ENCODE data around the gene ZFYVE28.

ZFYVE28 gene

DNA sequence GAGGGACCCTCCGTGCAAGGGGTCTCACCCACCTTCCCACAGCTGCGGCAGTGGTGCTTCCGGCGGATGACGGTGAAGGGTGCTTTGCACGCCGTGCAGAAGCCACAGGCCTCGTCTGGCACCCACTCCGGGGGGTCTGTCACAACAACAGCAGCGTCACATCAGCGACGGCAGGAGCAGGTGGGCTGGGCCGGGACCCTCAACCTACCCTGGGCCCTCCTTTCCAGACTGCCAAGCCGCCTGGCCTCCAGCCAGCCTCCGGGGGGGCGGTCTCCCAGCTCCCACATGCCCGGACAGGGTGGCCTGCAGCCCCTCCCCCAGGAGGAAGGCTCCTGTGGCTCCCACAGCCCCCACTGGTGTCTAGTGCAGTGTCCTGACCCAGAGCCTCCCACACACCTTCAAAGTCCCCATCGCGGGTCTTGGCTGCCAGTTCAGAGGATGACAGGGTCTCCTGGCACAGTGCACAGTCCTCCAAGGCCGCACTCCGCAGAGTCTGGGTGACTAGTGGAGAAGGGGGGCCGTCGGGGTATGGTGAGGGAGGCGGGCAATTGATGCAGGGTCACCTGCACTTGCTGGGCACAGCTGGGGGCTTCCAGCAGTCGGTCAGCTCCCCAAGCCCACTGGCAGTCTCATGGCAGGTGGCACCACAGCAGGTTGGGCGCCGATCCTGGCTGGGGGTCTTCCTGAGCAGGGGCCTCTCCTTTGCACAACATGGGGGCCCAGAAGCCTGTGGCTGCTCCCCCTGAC lies 147.0 kb downstream of the ZFYVE28 start:
- TF ChIP-seq CTCF (IDR thresholded peaks at IDR 0.05; ENCODE audit: low read depth, low read length, missing control alignments): no peak
- DNase-seq (ENCODE audit: low read depth): no peak
- no peak overlapping the region for H3K4me3 ChIP-seq (ENCODE audit: low read depth, low read length)

- no peak overlapping the region for H3K4me3 ChIP-seq (ENCODE audit: low read depth, low read length)
- DNase-seq (ENCODE audit: low read depth): no peak
- no peak for TF ChIP-seq CTCF (IDR thresholded peaks at IDR 0.05; ENCODE audit: low read depth, low read length, missing control alignments)
These were observed 147.9 kb downstream of the ZFYVE28 start for GRCh38 chr4:2270341-2271165.

DNA sequence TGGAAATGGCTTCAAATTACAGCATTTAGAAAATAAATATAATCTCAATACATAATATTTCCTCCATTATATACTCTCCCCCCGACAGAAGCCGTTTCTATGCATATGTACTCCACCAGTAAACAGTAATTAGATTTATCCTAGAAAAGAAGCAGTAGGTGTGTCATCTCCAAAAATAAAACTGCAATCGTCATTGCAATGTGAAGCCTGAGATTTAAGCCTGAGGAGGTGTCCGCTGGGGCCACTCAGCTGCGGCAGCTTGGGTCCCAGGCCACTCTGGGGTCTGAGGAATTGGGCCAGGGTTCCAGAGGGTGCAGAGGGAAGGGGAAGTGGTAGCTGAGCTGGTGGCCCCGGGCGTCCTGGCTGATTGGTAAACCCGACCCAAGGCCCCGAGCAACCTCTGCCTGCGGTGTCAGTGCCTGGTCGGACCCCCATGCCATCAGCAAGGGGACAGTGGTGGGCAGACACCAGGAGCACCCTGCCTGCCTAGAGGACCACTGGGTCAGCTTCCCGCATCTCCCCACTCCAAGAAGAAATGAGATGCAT lies 148.8 kb downstream of the ZFYVE28 start:
- TF ChIP-seq CTCF (IDR thresholded peaks at IDR 0.05; ENCODE audit: low read depth, low read length, missing control alignments): no peak
- DNase-seq (ENCODE audit: low read depth): no peak
- no peak overlapping the region for H3K4me3 ChIP-seq (ENCODE audit: low read depth, low read length)

GRCh38 chr4:2269206-2269531 lies 149.3 kb downstream of the ZFYVE28 start:
- H3K4me3 ChIP-seq (ENCODE audit: low read depth, low read length): no peak overlapping the region
- TF ChIP-seq CTCF (IDR thresholded peaks at IDR 0.05; ENCODE audit: low read depth, low read length, missing control alignments): no peak
- DNase-seq (ENCODE audit: low read depth): no peak

GRCh38 chr4:2268357-2269205 lies 149.9 kb downstream of the ZFYVE28 start:
- H3K4me3 ChIP-seq (ENCODE audit: low read depth, low read length): no peak overlapping the region
- DNase-seq (ENCODE audit: low read depth): no peak
- no peak for TF ChIP-seq CTCF (IDR thresholded peaks at IDR 0.05; ENCODE audit: low read depth, low read length, missing control alignments)

- TF ChIP-seq CTCF (IDR thresholded peaks at IDR 0.05; ENCODE audit: low read depth, low read length, missing control alignments): no peak
- no peak overlapping the region for H3K4me3 ChIP-seq (ENCODE audit: low read depth, low read length)
- no peak for DNase-seq (ENCODE audit: low read depth)
These were observed 150.6 kb downstream of the ZFYVE28 start for GRCh38 chr4:2267841-2268240.
